ENCODE results near the gene SLC25A17.

DNA sequence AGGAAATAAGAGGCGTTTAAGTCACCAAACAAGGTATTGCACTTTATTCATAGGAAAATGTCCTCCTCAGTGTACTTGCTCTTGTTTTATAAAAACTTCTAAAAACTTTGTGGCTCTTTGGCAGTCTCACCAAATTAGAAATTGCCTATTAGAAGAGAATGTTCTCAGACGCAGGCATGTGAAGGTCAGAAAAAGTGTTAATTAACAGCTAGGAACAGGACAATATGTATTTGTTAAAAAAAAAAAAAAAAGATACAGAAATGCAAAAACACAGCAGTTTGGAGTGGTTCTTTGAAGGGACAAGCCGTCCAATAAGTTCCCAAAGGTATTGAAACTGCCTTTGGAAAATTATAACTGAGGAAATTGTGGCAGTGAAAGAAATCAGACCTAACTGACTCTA lies 67.9 kb downstream of the SLC25A17 start:
- TF ChIP-seq GATA2 (IDR thresholded peaks at IDR 0.05; ENCODE audit: low read depth, low read length), result no peak
- TF ChIP-seq GATA3 (IDR thresholded peaks at IDR 0.05; ENCODE audit: low read depth, low read length), result no peak

All from SH-SY5Y (cell line).